Measurements from ENCODE around the gene TBX2. TPM values are rescaled to one million over a fixed set of nuclear protein-coding genes. Genes with fewer than 3 reads are reported as not detected.
"Not testable (repeated sequence)": the region's sequence is repeated elsewhere in the genome, so short reads cannot be mapped to it uniquely, and the experiment has no call there.

The TBX2 gene
- total RNA-seq, result 1.7 and 2.2 TPM in 2 replicates

DNA sequence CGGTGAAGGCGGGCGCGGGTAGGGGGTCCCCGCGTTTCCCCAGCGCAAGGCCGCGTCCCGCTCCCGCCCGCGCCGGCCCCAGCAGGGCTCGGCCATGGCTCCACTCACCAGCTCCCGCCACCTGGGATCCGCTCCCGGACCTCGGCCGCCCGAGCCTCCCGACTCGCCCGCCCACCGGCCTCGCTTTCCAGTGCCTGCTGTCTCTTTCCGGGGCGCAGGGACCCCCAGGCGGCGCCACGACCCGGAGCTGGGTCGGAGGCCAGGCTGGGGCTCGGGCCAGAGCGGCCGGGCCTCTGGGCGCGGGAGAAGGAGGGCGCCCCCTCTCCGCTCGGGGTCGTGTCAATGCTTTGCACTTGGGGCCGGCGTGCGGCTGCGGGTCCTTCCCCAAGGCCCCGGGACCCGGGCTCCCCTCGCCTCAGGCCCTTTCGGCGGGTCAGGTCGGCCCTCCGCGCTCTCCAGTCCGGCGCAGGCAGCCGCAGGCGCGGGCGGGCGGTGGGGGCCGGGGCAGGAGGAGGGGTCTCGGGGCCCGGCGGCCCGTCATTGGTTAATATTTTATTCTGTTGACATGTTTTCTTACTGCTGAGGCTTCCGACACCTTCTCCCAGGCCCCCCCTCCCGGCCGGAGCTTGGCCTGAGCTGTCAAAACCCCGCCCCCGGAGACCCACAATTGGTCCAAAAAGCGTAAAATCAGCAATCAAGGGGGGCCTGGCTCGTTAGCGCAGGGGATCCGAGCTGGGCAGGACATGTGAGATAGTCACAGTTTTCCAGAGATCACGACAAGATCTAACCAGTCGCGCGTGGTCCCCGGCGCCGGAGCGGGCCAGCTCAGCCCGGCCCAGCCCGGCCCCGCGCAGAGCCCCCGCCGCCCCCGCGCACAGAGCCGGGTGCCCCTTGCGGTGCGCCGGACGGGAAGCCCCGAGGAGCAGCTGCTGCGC, at the start of gene TBX2:
Gene TBX2 (plus strand): TSS at position 713 of the 935 bp plus-strand sequence. CDS start 334 bp downstream, outside the sequence.
- H3K4me3 ChIP-seq (ENCODE audit: low read depth, low read length), result peak within 1 kb of the TSS; percentile 75
- TF ChIP-seq, protein P1, sequence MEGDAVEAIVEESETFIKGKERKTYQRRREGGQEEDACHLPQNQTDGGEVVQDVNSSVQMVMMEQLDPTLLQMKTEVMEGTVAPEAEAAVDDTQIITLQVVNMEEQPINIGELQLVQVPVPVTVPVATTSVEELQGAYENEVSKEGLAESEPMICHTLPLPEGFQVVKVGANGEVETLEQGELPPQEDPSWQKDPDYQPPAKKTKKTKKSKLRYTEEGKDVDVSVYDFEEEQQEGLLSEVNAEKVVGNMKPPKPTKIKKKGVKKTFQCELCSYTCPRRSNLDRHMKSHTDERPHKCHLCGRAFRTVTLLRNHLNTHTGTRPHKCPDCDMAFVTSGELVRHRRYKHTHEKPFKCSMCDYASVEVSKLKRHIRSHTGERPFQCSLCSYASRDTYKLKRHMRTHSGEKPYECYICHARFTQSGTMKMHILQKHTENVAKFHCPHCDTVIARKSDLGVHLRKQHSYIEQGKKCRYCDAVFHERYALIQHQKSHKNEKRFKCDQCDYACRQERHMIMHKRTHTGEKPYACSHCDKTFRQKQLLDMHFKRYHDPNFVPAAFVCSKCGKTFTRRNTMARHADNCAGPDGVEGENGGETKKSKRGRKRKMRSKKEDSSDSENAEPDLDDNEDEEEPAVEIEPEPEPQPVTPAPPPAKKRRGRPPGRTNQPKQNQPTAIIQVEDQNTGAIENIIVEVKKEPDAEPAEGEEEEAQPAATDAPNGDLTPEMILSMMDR (conservative IDR thresholded peaks at IDR 0.05; ENCODE audit: low read depth, low read length), result no peak
- no peak for DNase-seq (ENCODE audit: low read depth)

DNA sequence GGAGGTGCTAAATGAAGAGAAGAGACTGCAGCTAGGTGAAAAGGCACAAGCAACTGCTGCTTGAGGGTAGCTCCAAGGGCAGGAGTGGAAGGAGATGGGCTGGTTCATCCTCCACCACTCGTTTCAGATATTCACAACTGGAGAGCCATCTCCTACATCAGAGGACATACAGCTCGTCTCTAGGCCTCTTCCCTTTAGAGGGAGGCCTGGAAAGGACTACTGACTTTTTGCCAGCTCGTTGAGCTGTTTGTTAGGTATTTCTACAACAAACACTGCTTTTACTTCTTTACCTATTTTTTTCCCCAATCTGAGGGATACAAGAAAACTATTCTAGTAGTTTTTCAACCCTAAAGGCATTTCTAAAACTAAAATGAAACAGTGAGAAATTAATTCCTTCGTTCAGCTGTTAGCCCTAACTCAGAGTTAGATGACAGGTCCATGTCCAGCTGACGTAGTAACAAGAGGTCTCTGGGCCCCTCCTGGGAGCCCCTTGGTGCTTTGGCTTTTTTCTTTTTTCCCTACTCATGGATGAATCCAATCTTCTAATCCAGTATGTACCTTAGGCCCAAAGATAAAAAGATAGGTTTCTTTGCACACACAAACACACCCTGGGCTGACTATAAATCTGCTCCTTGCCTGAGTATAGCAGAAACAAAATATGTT, 47.8 kb upstream of the TBX2 start:
- DNase-seq (ENCODE audit: low read depth), result no peak
- TF ChIP-seq, protein P1 (conservative IDR thresholded peaks at IDR 0.05; ENCODE audit: low read depth, low read length), result no peak
- no peak overlapping the region for H3K4me3 ChIP-seq (ENCODE audit: low read depth, low read length)

DNA sequence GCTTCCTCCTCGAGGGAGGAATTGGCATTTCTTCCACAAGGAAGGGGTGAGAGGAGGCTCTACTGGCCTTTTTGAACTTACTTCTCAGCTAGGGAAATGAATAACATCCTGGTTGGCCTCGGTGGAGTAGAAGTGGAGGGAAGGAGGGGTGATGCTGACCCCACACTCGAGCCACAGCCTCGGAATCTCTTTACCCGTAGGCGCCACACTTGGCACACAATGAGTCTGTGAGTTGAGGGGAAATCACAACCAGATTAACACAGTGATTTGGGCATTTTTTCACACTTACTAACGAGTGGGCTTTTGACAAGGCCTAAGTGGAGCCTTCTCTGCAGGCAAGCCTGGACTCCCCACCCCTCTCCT, 47.3 kb upstream of the TBX2 start:
- no peak for DNase-seq (ENCODE audit: low read depth)
- TF ChIP-seq, protein P1 (conservative IDR thresholded peaks at IDR 0.05; ENCODE audit: low read depth, low read length), result no peak

DNA sequence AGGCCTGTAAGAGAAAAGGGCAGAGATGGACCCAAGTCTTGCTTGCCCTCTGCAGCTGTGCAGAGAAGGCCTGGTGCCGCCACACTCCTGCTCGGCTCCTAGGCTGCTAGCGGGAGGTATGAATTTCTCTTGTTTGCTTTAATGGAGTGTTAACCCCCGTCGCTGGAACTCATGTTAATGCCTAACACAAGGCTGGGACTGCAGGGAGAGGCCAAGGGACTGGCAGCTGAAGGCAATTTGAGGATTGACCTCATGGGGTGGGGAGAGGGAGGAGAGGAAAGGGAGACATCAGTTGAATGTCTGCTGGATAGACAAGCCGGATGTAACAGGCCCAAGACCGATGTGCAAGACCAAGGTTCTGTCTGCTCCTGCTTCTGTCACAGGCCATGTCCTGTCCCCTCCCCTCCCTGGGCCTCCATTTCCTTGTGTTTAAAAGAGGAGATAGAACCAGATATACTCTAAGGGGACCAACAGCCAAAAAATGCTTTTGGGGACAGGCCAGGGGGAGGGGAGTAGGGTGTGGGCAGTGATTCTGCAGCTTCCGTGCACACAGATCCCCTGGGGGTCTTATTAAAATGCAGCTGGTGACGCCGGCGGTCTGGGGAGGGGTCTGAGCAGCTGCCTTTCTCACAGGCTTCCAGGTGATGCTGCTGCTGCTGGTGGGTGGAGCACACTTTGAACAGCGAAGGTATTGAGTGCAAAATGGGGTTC, 46.7 kb upstream of the TBX2 start:
- TF ChIP-seq, protein P1 (conservative IDR thresholded peaks at IDR 0.05; ENCODE audit: low read depth, low read length), result no peak
- no peak for DNase-seq (ENCODE audit: low read depth)
- H3K4me3 ChIP-seq (ENCODE audit: low read depth, low read length), result no peak overlapping the region

More for the DNA sequence above, 47.3 kb upstream of the TBX2 start:
- no peak overlapping the region for H3K4me3 ChIP-seq (ENCODE audit: low read depth, low read length)

DNA sequence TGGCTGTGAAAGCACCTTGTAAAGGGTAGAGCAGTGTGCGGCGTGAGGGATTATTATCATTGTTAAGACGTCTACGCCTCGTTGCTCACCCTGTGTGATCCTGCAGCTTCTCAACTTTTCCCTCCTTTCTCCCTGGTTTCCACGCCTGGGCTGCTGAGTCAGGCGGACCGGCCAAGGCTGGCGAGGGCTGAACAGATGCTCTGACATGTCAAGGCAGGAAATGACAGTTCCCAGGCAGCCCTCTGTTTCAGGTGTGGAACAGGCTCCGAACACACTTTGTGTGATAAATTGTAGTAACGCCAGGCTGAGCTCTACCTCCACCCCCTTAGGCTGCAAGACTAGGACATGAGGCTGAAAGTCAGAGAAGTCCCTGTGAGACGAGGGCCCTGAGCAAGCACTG, 46.0 kb upstream of the TBX2 start:
- H3K4me3 ChIP-seq (ENCODE audit: low read depth, low read length), result no peak overlapping the region
- no peak for DNase-seq (ENCODE audit: low read depth)
- TF ChIP-seq, protein P1 (conservative IDR thresholded peaks at IDR 0.05; ENCODE audit: low read depth, low read length), result no peak

DNA sequence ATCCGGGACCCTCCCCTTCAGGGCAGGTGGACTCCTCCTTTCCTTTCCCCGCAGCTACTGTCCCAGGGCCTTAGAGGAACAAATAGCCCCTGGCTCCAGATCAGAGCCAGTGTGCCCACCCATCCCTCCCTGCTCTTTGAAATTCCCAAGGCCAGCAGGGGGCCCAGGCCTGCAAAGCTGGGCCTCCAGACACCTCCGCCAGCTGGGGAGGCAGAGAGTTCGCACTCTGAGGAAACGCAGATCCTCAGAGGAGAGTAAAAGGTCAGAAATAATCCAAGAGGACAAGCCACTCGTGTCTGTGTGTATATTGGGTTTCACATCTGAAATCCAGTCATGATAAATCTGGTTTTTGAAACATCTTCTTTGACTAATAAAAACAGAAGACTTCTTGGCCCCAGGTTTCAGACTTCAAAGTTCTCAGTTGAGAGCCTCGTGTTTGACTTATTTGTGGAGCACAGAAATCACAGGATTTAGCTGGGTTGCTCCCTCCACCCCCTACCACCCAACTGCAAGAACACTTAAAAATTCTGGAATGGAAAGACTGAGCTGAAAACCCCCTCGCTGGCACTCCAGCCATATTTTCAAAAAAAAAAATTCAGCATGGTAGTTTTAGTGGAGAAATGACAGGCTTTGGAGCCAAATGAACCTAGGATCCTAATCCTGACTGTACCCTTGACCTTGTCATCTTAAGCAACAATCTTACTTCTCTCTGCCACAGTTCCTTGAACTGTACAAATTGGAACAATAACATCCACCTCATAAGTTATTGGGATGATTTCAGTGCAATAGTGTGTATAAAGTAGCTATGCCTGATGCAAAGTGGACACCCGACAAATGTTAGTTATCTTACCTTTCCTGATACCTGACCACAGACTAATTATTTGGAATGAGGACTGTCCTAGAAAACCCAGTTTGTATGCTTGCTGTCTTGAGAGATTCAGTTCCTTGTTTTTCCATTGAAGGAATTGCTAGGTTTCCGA, 44.5 kb upstream of the TBX2 start:
- no peak overlapping the region for H3K4me3 ChIP-seq (ENCODE audit: low read depth, low read length)
- DNase-seq (ENCODE audit: low read depth), result no peak
- TF ChIP-seq, protein P1 (conservative IDR thresholded peaks at IDR 0.05; ENCODE audit: low read depth, low read length), result no peak

DNA sequence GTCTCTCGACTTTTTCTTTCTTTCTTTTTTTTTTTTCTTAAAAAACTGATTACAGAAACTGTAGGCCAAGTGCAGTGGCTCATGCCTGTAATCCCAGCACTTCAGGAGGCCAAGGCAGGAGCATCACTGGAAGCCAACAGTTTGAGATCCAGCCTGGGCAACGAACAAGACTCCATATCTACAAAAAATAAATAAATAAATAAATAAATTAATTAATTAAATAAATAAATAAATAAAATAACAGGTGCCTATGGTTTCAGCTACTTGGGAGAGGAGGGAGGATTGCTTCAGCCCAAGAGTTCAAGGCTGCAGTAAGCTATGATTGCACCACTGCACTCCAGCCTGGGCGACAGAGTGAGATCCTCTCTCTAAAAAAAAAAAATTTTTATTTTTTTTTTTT, 42.6 kb upstream of the TBX2 start:
- not testable (repeated sequence) for DNase-seq (ENCODE audit: low read depth); H3K4me3 ChIP-seq (ENCODE audit: low read depth, low read length)

DNA sequence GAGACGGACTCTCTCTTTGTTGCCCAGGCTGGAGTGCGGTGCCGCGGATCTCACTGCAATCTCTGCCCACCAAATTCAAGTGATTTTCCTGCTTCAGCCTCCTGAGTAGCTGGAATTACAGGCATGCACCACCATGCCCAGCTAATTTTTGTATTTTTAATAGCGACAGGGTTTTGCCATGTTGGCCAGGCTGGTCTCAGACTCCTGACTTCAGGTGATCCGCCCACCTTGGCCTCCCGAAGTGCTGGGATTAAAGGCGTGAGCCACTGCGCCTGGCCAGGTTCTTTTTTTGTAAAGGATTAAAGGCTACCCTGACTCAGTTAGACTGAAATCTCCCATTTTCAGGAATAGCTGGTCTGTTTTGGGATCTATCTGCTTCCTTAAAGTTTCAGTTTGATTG, 40.1 kb upstream of the TBX2 start:
- not testable (repeated sequence) for DNase-seq (ENCODE audit: low read depth); H3K4me3 ChIP-seq (ENCODE audit: low read depth, low read length)
